HCT116 (cell line): ENCODE measurements around the gene TES.

Source experiments
- CTCF ChIP-seq, 3 experiments: fragments of 200-600 bp in 1 of 3; sonication (generic) in 1 of 3; IDR thresholded peaks in 2 of 3; conservative IDR thresholded peaks in 1 of 3; 2 replicates each; pipeline ENCODE4 v1.5.1; 2012 to 2017; ENCODE audit warnings: low read depth in 2 of 3, low read length in 2 of 3, antibody characterized with exemption in 1 of 3, borderline replicate concordance in 1 of 3, control low read depth in 1 of 3, mild to moderate bottlenecking in 1 of 3, mixed read lengths in 1 of 3, mixed run types in 1 of 3, moderate library complexity in 1 of 3; ENCODE audit not compliant: insufficient read depth in 1 of 3
- EZH2 ChIP-seq: fragments of 200-600 bp; sonication (generic); IDR thresholded peaks from 2 replicates; pipeline ENCODE4 v1.6.1; 2017; ENCODE audit warnings: antibody characterized with exemption, mixed run types
- EZH2phosphoT487 ChIP-seq: fragments of 200-600 bp; IDR thresholded peaks from 2 replicates; pipeline ENCODE4 v1.6.1; 2018; ENCODE audit warnings: antibody characterized with exemption, borderline replicate concordance
- FOSL1 ChIP-seq: IDR thresholded peaks from 2 replicates; pipeline ENCODE4 v1.6.1; 2012; ENCODE audit warnings: low read depth
- JUND ChIP-seq: IDR thresholded peaks from 2 replicates; pipeline ENCODE4 v1.6.1; 2012
- MAX ChIP-seq: IDR thresholded peaks from 2 replicates; pipeline ENCODE4 v1.6.1; 2012
- POLR2A ChIP-seq: IDR thresholded peaks from 2 replicates; pipeline ENCODE4 v1.7.0; 2011; ENCODE audit warnings: borderline replicate concordance; ENCODE audit not compliant: insufficient read depth, insufficient read length; ENCODE audit errors: extremely low read depth
- POLR2AphosphoS5 ChIP-seq: IDR thresholded peaks from 2 replicates; pipeline ENCODE4 v1.6.1; 2011; ENCODE audit warnings: mild to moderate bottlenecking, low read depth, low read length, moderate library complexity
- RAD21 ChIP-seq: IDR thresholded peaks from 2 replicates; pipeline ENCODE4 v1.6.1; 2012; ENCODE audit warnings: low read depth, mild to moderate bottlenecking
- REST ChIP-seq: IDR thresholded peaks from 2 replicates; pipeline ENCODE4 v1.6.1; 2012; ENCODE audit warnings: low read depth
- TCF7L2 ChIP-seq: IDR thresholded peaks from 2 replicates; pipeline ENCODE4 v1.7.0; 2011; ENCODE audit warnings: borderline replicate concordance, inconsistent platforms; ENCODE audit not compliant: insufficient read depth, insufficient read length; ENCODE audit errors: extremely low read depth
- YY1 ChIP-seq: IDR thresholded peaks from 2 replicates; pipeline ENCODE4 v1.6.1; 2011; ENCODE audit warnings: low read length, low read depth, moderate library complexity, mild to moderate bottlenecking; ENCODE audit not compliant: insufficient replicate concordance; ENCODE audit errors: extremely low read depth
- ZNF274 ChIP-seq: fragments of 200-500 bp; sonication (Bioruptor generic); IDR thresholded peaks from 2 replicates; pipeline ENCODE4 v1.6.1; 2014; ENCODE audit warnings: mild to moderate bottlenecking, low read depth, low read length, inconsistent platforms

- no peak for TF ChIP-seq REST
- TF ChIP-seq POLR2A, result no peak
- TF ChIP-seq CTCF (IDR thresholded peaks at IDR 0.05 in 2 of 3, conservative IDR thresholded peaks at IDR 0.05 in 1 of 3; ENCODE audit: borderline replicate concordance in 1 of 3, insufficient read depth in 1 of 3, low read depth in 2 of 3, low read length in 2 of 3), result peak; percentile 76 to 89 (median 83)
- TF ChIP-seq YY1, result no peak
- TF ChIP-seq FOSL1, result no peak
- TF ChIP-seq EZH2, result no peak
- TF ChIP-seq RAD21, result peak; percentile 94
- TF ChIP-seq POLR2AphosphoS5, result no peak
- no peak for TF ChIP-seq EZH2phosphoT487
- TF ChIP-seq MAX, result no peak
- no peak for TF ChIP-seq ZNF274
- no peak for TF ChIP-seq TCF7L2
- TF ChIP-seq JUND, result no peak
Measured at GRCh38 chr7:116180302-116180701, 30.0 kb upstream of the TES start.
